Prostate gland (tissue), 2 donors: Measurements from ENCODE around the gene SEMA5A. TPM values are rescaled to one million over a fixed set of nuclear protein-coding genes. Genes with fewer than 3 reads are reported as not detected.

Experiments used
- DNase-seq: peaks from one replicate; pipeline ENCODE4 v3.0.0-alpha.2; 2019; ENCODE audit warnings: low spot score
- H3K27ac ChIP-seq, 2 donors: fragments of 200-600 bp; sonication (generic); 2 replicates each; pipeline ENCODE4 v1.5.1; 2017 to 2019
- H3K27me3 ChIP-seq: fragments of 200-600 bp; sonication (generic); replicated peaks from 2 replicates; pipeline ENCODE4 v1.5.1; 2019; ENCODE audit not compliant: insufficient read depth
- H3K36me3 ChIP-seq, 2 donors: fragments of 200-600 bp; sonication (generic); 1 replicate in 1 of 2; 2 replicates in 1 of 2; pipeline versions ENCODE4 v1.5.1 to v1.8.1; 2017 to 2019
- H3K4me1 ChIP-seq: fragments of 200-600 bp; sonication (generic); replicated peaks from 2 replicates; pipeline ENCODE4 v1.5.1; 2019
- H3K4me3 ChIP-seq, 2 donors: fragments of 200-600 bp; sonication (generic); 2 replicates each; pipeline ENCODE4 v1.5.1; 2017 to 2019
- H3K9me3 ChIP-seq: fragments of 200-600 bp; sonication (generic); 2 replicates; pipeline ENCODE4 v1.5.1; 2017
- CTCF ChIP-seq, 4 experiments: fragments of 200-600 bp in 2 of 4; fragments of 450-650 bp in 2 of 4; sonication (generic) in 2 of 4; IDR thresholded peaks; 1 replicate in 3 of 4; 2 replicates in 1 of 4; pipeline ENCODE4 v1.5.1; 2016 to 2019; ENCODE audit warnings: antibody characterized with exemption in 4 of 4, mild to moderate bottlenecking in 2 of 4, moderate library complexity in 2 of 4
- POLR2A ChIP-seq: fragments of 450-650 bp; IDR thresholded peaks from one replicate; pipeline ENCODE4 v1.6.1; 2016; ENCODE audit warnings: antibody characterized with exemption, mild to moderate bottlenecking
- POLR2AphosphoS5 ChIP-seq: sonication (generic); formaldehyde crosslinking; IDR thresholded peaks from one replicate; pipeline ENCODE4 v1.6.1; 2017; ENCODE audit warnings: antibody characterized with exemption
- WGBS: methylation state at CpG from one replicate; pipeline ENCODE4 v1.1.5; 2018; 5-methylcytosine and 5-hydroxymethylcytosine counted together
- intact Hi-C: fragments of 100-400 bp; cut with DNase I; formaldehyde crosslinking; loops from one replicate; pipeline ENCODE4 v1.14.2; 2022
- total RNA-seq, 2 donors: library from RNA; depleted of rRNA; stranded (reverse); fragments of >200 nt; gene quantifications; one replicate each; pipeline ENCODE4 v1.1.0, GENCODE V29; 2016

Gene SEMA5A
- total RNA-seq, 2 donors from 2014 or later, result 4.5 to 21.7 TPM

GRCh38 chr5:9544056-9544455, 1.8 kb downstream of the SEMA5A start:
- H3K9me3 ChIP-seq, result no peaks in the 10 kb centered on the region
- no peak for DNase-seq
- TF ChIP-seq POLR2AphosphoS5, result no peak
- 7% methylated on average over 6 of the region's 6 CpGs for WGBS
- H3K4me1 ChIP-seq, result no peaks in the 10 kb centered on the region
- peak overlapping the region; percentile 48 to 64 for H3K27ac ChIP-seq
- H3K4me3 ChIP-seq, result peak overlapping the region; percentile 67 to 74
- no peaks in the 10 kb centered on the region for H3K27me3 ChIP-seq
- intact Hi-C loops, result loop anchor here (10.0 kb wide), 5 partner anchors 179 to 1089 kb away; partner anchors contain the start of gene CCT5
- no peaks in the 10 kb centered on the region for H3K36me3 ChIP-seq

- WGBS, result 28% methylated on average over 10 of the region's 10 CpGs
- Histone ChIP-seq H3K4me3 (no peak overlapping the region), H3K27me3 (no peaks in the 10 kb centered on the region), H3K9me3 (no peaks in the 10 kb centered on the region), H3K4me1 (no peaks in the 10 kb centered on the region), H3K36me3 (no peaks in the 10 kb centered on the region), H3K27ac (no peak overlapping the region)
- DNase-seq, result no peak
- TF ChIP-seq POLR2AphosphoS5, result no peak
- no peak for TF ChIP-seq CTCF (IDR thresholded peaks at IDR 0.05)
- intact Hi-C loops, result loop anchor here (10.0 kb wide), 5 partner anchors 179 to 1089 kb away; partner anchors contain the start of gene CCT5
Observed at GRCh38 chr5:9543311-9543920, 2.5 kb downstream of the SEMA5A start.

- Histone ChIP-seq H3K27ac (no peak overlapping the region), H3K4me3 (no peak overlapping the region)
- intact Hi-C loops, result loop anchor here (10.0 kb wide), 5 partner anchors 176 to 1086 kb away; partner anchors contain the start of gene CCT5
Observed at GRCh38 chr5:9540791-9541190, 5.1 kb downstream of the SEMA5A start.

GRCh38 chr5:9538504-9538903, 7.4 kb downstream of the SEMA5A start:
- DNase-seq, result no peak
- 13% methylated on average over 7 of the region's 7 CpGs for WGBS
- no peaks in the 10 kb centered on the region for H3K36me3 ChIP-seq
- peak overlapping the region; percentile 20 to 47 for H3K27ac ChIP-seq
- TF ChIP-seq POLR2A (no peak), CTCF (IDR thresholded peaks at IDR 0.05) (no peak), POLR2AphosphoS5 (no peak)
- H3K4me3 ChIP-seq, result no peak overlapping the region
- no peaks in the 10 kb centered on the region for H3K4me1 ChIP-seq
- intact Hi-C loops, result loop anchor here (10.0 kb wide), 1 partner anchor 474 kb away; no protein-coding TSS in a partner anchor
- no peaks in the 10 kb centered on the region for H3K9me3 ChIP-seq
- no peaks in the 10 kb centered on the region for H3K27me3 ChIP-seq

More at GRCh38 chr5:9540791-9541190, 5.1 kb downstream of the SEMA5A start:
- TF ChIP-seq CTCF (IDR thresholded peaks at IDR 0.05), result no peak
- TF ChIP-seq POLR2AphosphoS5, result no peak
- TF ChIP-seq POLR2A, result no peak
- no peaks in the 10 kb centered on the region for H3K4me1 ChIP-seq
- WGBS, result 25% methylated on average over 7 of the region's 7 CpGs
- no peaks in the 10 kb centered on the region for H3K36me3 ChIP-seq
- no peaks in the 10 kb centered on the region for H3K9me3 ChIP-seq
- no peak for DNase-seq
- H3K27me3 ChIP-seq, result no peaks in the 10 kb centered on the region

- intact Hi-C loops, result loop anchor here (10.0 kb wide), 1 partner anchor 473 kb away; no protein-coding TSS in a partner anchor
- Histone ChIP-seq H3K27me3 (no peaks in the 10 kb centered on the region), H3K4me1 (no peaks in the 10 kb centered on the region), H3K9me3 (no peaks in the 10 kb centered on the region), H3K36me3 (no peaks in the 10 kb centered on the region), H3K27ac (peak overlapping the region; percentile 20 to 22), H3K4me3 (no peak overlapping the region)
- DNase-seq, result no peak
- 73% methylated on average over 2 of the region's 2 CpGs for WGBS
- TF ChIP-seq CTCF (IDR thresholded peaks at IDR 0.05) (no peak), POLR2A (no peak), POLR2AphosphoS5 (no peak)
Observed at GRCh38 chr5:9537223-9538141, 8.4 kb downstream of the SEMA5A start.
